Measurements from ENCODE around the gene SLC9A9. TPM values are rescaled to one million over a fixed set of nuclear protein-coding genes. Genes with fewer than 3 reads are reported as not detected.

Gene SLC9A9
- total RNA-seq, 1 donor from 2014 or later, result 0.22 TPM

DNA sequence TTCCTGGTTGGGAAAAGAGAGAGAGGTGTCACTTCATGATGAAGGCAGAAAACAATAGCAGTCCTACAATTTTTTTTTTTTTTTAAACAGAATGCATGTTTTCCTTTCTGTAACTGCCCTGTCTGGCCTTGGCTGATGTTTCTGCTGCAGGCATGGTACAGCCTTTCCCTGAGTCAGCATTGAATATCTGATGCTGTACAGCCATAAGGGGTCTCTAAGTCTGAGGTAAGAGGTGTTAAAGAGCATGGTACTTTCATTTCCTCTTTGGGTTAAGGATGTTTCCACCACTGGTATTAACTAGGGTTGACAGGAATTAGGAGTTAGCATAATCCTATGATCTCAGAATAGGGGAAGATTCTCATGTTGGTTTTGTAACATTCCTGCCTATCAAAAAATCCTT is 581.3 kb downstream of the SLC9A9 start:
- Histone ChIP-seq H3K36me3 (no peaks in the 10 kb centered on the region), H3K9ac (no peak overlapping the region), H4K20me1 (ENCODE audit: low read depth) (no peaks in the 10 kb centered on the region), H3K4me1 (no peaks in the 10 kb centered on the region), H3K4me2 (no peak overlapping the region), H2AFZ (replicated peaks) (no peak overlapping the region), H3F3A (ENCODE audit: low read depth) (no peaks in the 10 kb centered on the region), H3K9me3 (ENCODE audit: low read depth) (no peaks in the 10 kb centered on the region), H3K27me3 (no peaks in the 10 kb centered on the region), H3K79me2 (ENCODE audit: low read depth) (no peaks in the 10 kb centered on the region), H3K4me3 (no peak overlapping the region), H3K27ac (no peak overlapping the region)
- DNase-seq (ENCODE audit: low spot score), result no peak
- Mint-ChIP-seq H3K27me3 (ENCODE audit: insufficient read depth, low read depth) (no peaks in the 10 kb centered on the region), H3K4me1 (no peaks in the 10 kb centered on the region), H3K27ac (no peak overlapping the region), H3K4me3 (no peak overlapping the region), H3K9me3 (no peaks in the 10 kb centered on the region), H3K36me3 (no peaks in the 10 kb centered on the region)
- TF ChIP-seq, protein P1, sequence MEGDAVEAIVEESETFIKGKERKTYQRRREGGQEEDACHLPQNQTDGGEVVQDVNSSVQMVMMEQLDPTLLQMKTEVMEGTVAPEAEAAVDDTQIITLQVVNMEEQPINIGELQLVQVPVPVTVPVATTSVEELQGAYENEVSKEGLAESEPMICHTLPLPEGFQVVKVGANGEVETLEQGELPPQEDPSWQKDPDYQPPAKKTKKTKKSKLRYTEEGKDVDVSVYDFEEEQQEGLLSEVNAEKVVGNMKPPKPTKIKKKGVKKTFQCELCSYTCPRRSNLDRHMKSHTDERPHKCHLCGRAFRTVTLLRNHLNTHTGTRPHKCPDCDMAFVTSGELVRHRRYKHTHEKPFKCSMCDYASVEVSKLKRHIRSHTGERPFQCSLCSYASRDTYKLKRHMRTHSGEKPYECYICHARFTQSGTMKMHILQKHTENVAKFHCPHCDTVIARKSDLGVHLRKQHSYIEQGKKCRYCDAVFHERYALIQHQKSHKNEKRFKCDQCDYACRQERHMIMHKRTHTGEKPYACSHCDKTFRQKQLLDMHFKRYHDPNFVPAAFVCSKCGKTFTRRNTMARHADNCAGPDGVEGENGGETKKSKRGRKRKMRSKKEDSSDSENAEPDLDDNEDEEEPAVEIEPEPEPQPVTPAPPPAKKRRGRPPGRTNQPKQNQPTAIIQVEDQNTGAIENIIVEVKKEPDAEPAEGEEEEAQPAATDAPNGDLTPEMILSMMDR (IDR thresholded peaks at IDR 0.05), result no peak
- TF ChIP-seq EZH2 (IDR thresholded peaks at IDR 0.05) (no peak), EZH2phosphoT487 (IDR thresholded peaks at IDR 0.05) (no peak)

DNA sequence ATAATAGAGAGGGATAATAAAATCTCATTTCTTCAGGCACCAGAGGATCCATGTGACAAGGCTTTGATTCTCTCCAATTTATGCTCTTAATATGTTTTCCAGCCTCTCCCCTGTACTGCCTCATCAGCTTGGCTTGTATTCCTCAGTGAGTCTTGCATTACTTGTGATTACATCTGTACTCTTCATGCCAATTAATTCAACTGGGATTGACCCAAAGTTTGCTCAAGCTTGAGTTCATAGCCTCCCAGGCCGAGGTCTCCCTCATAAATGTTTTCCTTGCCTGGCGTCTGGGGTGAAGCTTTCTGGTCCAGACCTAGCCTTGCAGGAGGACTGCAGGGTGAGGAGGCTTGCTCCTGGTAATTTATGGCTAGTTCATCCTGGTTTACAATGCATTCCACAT is 581.8 kb downstream of the SLC9A9 start:
- H4K20me1 ChIP-seq (ENCODE audit: low read depth), result no peaks in the 10 kb centered on the region
- no peak overlapping the region for H2AFZ ChIP-seq (replicated peaks)
- no peaks in the 10 kb centered on the region for H3K4me1 Mint-ChIP-seq
- H3K4me3 Mint-ChIP-seq, result no peak overlapping the region
- no peaks in the 10 kb centered on the region for H3K9me3 Mint-ChIP-seq
- H3K27ac Mint-ChIP-seq, result no peak overlapping the region
- H3K4me2 ChIP-seq, result no peak overlapping the region
- H3K79me2 ChIP-seq (ENCODE audit: low read depth), result no peaks in the 10 kb centered on the region
- H3F3A ChIP-seq (ENCODE audit: low read depth), result no peaks in the 10 kb centered on the region
- no peak overlapping the region for H3K9ac ChIP-seq
- TF ChIP-seq EZH2 (IDR thresholded peaks at IDR 0.05) (no peak), EZH2phosphoT487 (IDR thresholded peaks at IDR 0.05) (no peak)
- TF ChIP-seq, protein P1 (IDR thresholded peaks at IDR 0.05), result no peak
- no peak overlapping the region for H3K4me3 ChIP-seq
- H3K27me3 Mint-ChIP-seq (ENCODE audit: insufficient read depth, low read depth), result no peaks in the 10 kb centered on the region
- no peaks in the 10 kb centered on the region for H3K4me1 ChIP-seq
- H3K9me3 ChIP-seq (ENCODE audit: low read depth), result no peaks in the 10 kb centered on the region
- H3K27me3 ChIP-seq, result no peaks in the 10 kb centered on the region
- DNase-seq (ENCODE audit: low spot score), result no peak
- H3K36me3 ChIP-seq, result no peaks in the 10 kb centered on the region
- no peaks in the 10 kb centered on the region for H3K36me3 Mint-ChIP-seq
- no peak overlapping the region for H3K27ac ChIP-seq

DNA sequence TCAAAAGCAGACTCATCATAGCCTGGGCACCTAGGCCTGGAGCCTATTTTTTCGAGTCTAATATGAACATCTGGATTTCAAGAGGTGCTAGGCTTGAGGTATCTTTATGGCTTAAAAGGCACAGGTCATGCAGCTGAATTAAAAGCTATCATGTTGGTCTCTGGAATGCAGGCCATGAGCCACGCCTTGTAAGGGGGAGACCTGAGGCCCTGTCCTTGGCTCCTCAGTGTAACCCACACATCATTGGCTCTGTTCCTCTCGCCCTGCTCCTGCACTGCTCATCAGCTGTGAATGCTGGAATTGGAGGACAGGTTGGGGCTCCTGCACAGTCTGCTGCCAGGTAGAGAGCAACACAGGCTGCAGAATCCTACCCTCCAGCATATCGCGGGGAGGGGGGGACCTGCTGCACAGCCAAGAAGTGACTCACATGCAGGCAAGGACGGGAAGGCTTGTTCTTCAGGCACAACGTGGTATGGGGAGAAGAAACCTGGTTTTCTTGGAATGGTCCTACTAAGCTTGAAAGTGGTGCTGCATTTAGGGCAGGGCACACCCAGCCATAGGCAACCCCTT is 582.7 kb downstream of the SLC9A9 start:
- Mint-ChIP-seq H3K4me3 (no peak overlapping the region), H3K27me3 (ENCODE audit: insufficient read depth, low read depth) (no peaks in the 10 kb centered on the region), H3K36me3 (no peaks in the 10 kb centered on the region), H3K9me3 (no peaks in the 10 kb centered on the region), H3K4me1 (no peaks in the 10 kb centered on the region), H3K27ac (no peak overlapping the region)
- H2AFZ ChIP-seq (replicated peaks), result no peak overlapping the region
- H3K9me3 ChIP-seq (ENCODE audit: low read depth), result no peaks in the 10 kb centered on the region
- H3K4me1 ChIP-seq, result no peaks in the 10 kb centered on the region
- H3K36me3 ChIP-seq, result no peaks in the 10 kb centered on the region
- TF ChIP-seq EZH2phosphoT487 (IDR thresholded peaks at IDR 0.05), result no peak
- H3K9ac ChIP-seq, result no peak overlapping the region
- H3K4me2 ChIP-seq, result no peak overlapping the region
- DNase-seq (ENCODE audit: low spot score), result no peak
- no peak overlapping the region for H3K4me3 ChIP-seq
- no peaks in the 10 kb centered on the region for H3F3A ChIP-seq (ENCODE audit: low read depth)
- no peaks in the 10 kb centered on the region for H3K79me2 ChIP-seq (ENCODE audit: low read depth)
- no peaks in the 10 kb centered on the region for H4K20me1 ChIP-seq (ENCODE audit: low read depth)
- H3K27ac ChIP-seq, result no peak overlapping the region
- H3K27me3 ChIP-seq, result no peaks in the 10 kb centered on the region

DNA sequence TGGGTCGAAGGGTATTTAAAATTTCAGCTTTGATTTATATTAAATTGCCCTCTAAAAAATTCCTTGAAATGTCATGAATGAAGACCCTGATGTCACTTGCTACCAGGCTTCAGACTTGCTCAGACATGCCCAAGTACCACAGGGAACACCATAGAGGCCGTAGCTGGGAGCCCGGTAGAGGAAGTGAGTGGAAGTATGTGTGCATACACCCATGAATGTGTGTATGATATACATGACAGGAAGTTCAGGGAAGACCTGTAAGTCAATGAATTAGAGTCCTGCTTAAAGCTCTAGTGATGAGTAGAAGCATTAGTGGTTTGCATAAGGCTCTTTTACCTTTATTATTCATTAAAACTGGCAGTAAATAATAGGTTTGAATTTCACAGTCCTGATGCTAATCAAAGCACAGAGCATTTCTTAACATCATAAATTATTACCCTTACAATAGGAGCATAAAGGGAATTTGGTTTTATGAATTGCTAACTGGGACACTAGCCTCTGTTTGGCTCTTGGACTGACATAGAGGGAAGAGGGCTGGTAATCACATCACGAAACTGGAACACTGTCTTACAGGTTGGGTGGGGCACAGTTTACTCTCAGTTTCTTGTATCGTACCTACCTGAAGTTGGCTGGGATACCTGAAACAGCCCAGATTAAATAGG is 584.3 kb downstream of the SLC9A9 start:
- H3K36me3 Mint-ChIP-seq, result no peaks in the 10 kb centered on the region
- H3K4me3 ChIP-seq, result no peak overlapping the region
- H3K4me1 ChIP-seq, result no peaks in the 10 kb centered on the region
- H3K79me2 ChIP-seq (ENCODE audit: low read depth), result no peaks in the 10 kb centered on the region
- no peak overlapping the region for H3K9ac ChIP-seq
- H3F3A ChIP-seq (ENCODE audit: low read depth), result no peaks in the 10 kb centered on the region
- no peaks in the 10 kb centered on the region for H3K27me3 Mint-ChIP-seq (ENCODE audit: insufficient read depth, low read depth)
- H3K4me2 ChIP-seq, result no peak overlapping the region
- H4K20me1 ChIP-seq (ENCODE audit: low read depth), result no peaks in the 10 kb centered on the region
- no peak overlapping the region for H2AFZ ChIP-seq (replicated peaks)
- no peaks in the 10 kb centered on the region for H3K27me3 ChIP-seq
- no peak overlapping the region for H3K27ac Mint-ChIP-seq
- TF ChIP-seq EZH2phosphoT487 (IDR thresholded peaks at IDR 0.05) (no peak), EZH2 (IDR thresholded peaks at IDR 0.05) (no peak)
- TF ChIP-seq, protein P1 (IDR thresholded peaks at IDR 0.05), result no peak
- no peaks in the 10 kb centered on the region for H3K9me3 ChIP-seq (ENCODE audit: low read depth)
- no peak for DNase-seq (ENCODE audit: low spot score)
- no peaks in the 10 kb centered on the region for H3K4me1 Mint-ChIP-seq
- no peak overlapping the region for H3K27ac ChIP-seq
- H3K9me3 Mint-ChIP-seq, result no peaks in the 10 kb centered on the region
- no peak overlapping the region for H3K4me3 Mint-ChIP-seq
- H3K36me3 ChIP-seq, result no peaks in the 10 kb centered on the region

All from neural progenitor cell (in vitro differentiated cells).